Nephron progenitor cell (in vitro differentiated cells): Measurements from ENCODE around the gene FRMD5.

Experiments used
- DNase-seq: peaks from one replicate; pipeline ENCODE4 v3.0.0; 2021
- H3K27ac Mint-ChIP-seq: 2 replicates; pipeline ENCODE4 v1.8.0; 2021; ENCODE audit warnings: mild to moderate bottlenecking, moderate library complexity, mixed read lengths
- H3K27me3 Mint-ChIP-seq: 2 replicates; pipeline ENCODE4 v1.8.0; 2021; ENCODE audit warnings: mild to moderate bottlenecking, low read depth, mixed read lengths; ENCODE audit not compliant: poor library complexity
- H3K36me3 Mint-ChIP-seq: 2 replicates; pipeline ENCODE4 v1.8.0; 2021; ENCODE audit warnings: low read depth, mixed read lengths
- H3K4me1 Mint-ChIP-seq: 2 replicates; pipeline ENCODE4 v1.8.0; 2021; ENCODE audit warnings: mixed read lengths
- H3K4me3 Mint-ChIP-seq: 2 replicates; pipeline ENCODE4 v1.8.0; 2021; ENCODE audit warnings: mild to moderate bottlenecking, moderate library complexity, mixed read lengths
- H3K9me3 Mint-ChIP-seq: 2 replicates; pipeline ENCODE4 v1.8.0; 2021; ENCODE audit warnings: mild to moderate bottlenecking, moderate library complexity, mixed read lengths
- CTCF ChIP-seq: fragments of 200-600 bp; sonication (generic); IDR thresholded peaks from 2 replicates; pipeline ENCODE4 v1.5.0; 2021; ENCODE audit warnings: antibody characterized with exemption

Gene FRMD5

GRCh38 chr15:44147636-44148035, 47.4 kb downstream of the FRMD5 start:
- H3K36me3 Mint-ChIP-seq: no peaks in the 10 kb centered on the region
- no peaks in the 10 kb centered on the region for H3K9me3 Mint-ChIP-seq
- peaks cover 7% of the 10 kb centered on the region for H3K27me3 Mint-ChIP-seq
- no peaks in the 10 kb centered on the region for H3K4me1 Mint-ChIP-seq
- TF ChIP-seq CTCF: no peak
- no peak overlapping the region for H3K27ac Mint-ChIP-seq
- H3K4me3 Mint-ChIP-seq: no peak overlapping the region
- no peak for DNase-seq

GRCh38 chr15:44145495-44145894, 49.6 kb downstream of the FRMD5 start:
- Mint-ChIP-seq H3K36me3 (no peaks in the 10 kb centered on the region), H3K27ac (no peak overlapping the region), H3K9me3 (no peaks in the 10 kb centered on the region), H3K4me1 (no peaks in the 10 kb centered on the region), H3K27me3 (peaks cover 10% of the 10 kb centered on the region), H3K4me3 (no peak overlapping the region)
- no peak for DNase-seq
- TF ChIP-seq CTCF: no peak

GRCh38 chr15:44144992-44145391, 50.1 kb downstream of the FRMD5 start:
- TF ChIP-seq CTCF: no peak
- H3K27me3 Mint-ChIP-seq: peaks cover 10% of the 10 kb centered on the region
- no peak for DNase-seq
- no peaks in the 10 kb centered on the region for H3K9me3 Mint-ChIP-seq
- H3K27ac Mint-ChIP-seq: no peak overlapping the region
- H3K4me3 Mint-ChIP-seq: no peak overlapping the region
- H3K36me3 Mint-ChIP-seq: no peaks in the 10 kb centered on the region
- H3K4me1 Mint-ChIP-seq: no peaks in the 10 kb centered on the region

GRCh38 chr15:44144184-44144583, 50.9 kb downstream of the FRMD5 start:
- no peaks in the 10 kb centered on the region for H3K4me1 Mint-ChIP-seq
- peaks cover 10% of the 10 kb centered on the region for H3K27me3 Mint-ChIP-seq
- H3K4me3 Mint-ChIP-seq: no peak overlapping the region
- H3K36me3 Mint-ChIP-seq: no peaks in the 10 kb centered on the region
- no peak for DNase-seq
- no peak for TF ChIP-seq CTCF
- H3K9me3 Mint-ChIP-seq: no peaks in the 10 kb centered on the region
- no peak overlapping the region for H3K27ac Mint-ChIP-seq

GRCh38 chr15:44137750-44138149, 57.3 kb downstream of the FRMD5 start:
- no peak overlapping the region for H3K27ac Mint-ChIP-seq
- no peaks in the 10 kb centered on the region for H3K36me3 Mint-ChIP-seq
- H3K27me3 Mint-ChIP-seq: peaks cover 4% of the 10 kb centered on the region
- no peak for TF ChIP-seq CTCF
- H3K4me1 Mint-ChIP-seq: no peaks in the 10 kb centered on the region
- no peak overlapping the region for H3K4me3 Mint-ChIP-seq
- H3K9me3 Mint-ChIP-seq: no peaks in the 10 kb centered on the region
- no peak for DNase-seq

GRCh38 chr15:44136991-44137477, 58.0 kb downstream of the FRMD5 start:
- DNase-seq: no peak
- H3K9me3 Mint-ChIP-seq: no peaks in the 10 kb centered on the region

More at GRCh38 chr15:44136991-44137477, 58.0 kb downstream of the FRMD5 start:
- Mint-ChIP-seq H3K36me3 (no peaks in the 10 kb centered on the region), H3K27ac (no peak overlapping the region), H3K27me3 (no peaks in the 10 kb centered on the region), H3K4me1 (no peaks in the 10 kb centered on the region), H3K4me3 (no peak overlapping the region)
- TF ChIP-seq CTCF: no peak
